ENCODE measurements around the gene RNF10. TPM values are rescaled to one million over a fixed set of nuclear protein-coding genes. Genes with fewer than 3 reads are reported as not detected.

RNF10 gene
- polyA plus RNA-seq, 1 of the 3 experiments (the other 2 are of a cell fraction) = 118 TPM

DNA sequence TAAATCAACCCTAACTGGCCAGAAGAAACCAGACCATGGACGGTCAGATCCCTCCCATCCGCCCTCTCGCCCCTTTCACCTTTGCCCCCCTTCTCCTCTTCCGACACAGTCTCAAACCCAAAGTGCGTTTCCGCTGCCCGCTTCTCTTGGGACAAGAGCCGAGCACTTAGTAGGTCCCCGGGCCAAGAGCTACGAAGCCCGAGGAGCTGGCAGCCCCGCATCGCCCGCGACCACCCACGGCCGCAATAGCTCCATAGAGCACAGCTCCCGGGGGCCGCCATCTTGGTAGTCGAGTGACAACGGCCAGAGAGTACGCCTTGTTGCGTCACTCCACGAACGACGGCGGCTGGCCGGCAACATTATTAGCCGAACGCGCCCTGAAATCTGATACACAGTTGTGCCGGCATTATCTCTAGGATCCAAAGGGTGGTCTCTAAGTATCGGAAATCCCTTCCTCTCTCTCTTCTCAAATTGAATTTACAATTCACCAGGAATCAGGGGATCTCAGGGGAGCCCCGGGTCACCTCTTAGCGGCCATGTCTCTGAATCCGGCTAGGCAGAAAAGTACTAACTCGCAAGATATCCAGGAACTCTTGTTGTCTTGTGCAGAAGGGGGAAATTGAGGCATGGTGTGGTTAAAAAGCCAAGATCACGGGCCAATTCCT, 5.2 kb upstream of the RNF10 start, which contains the start of gene COQ5 (continued):
- TF ChIP-seq, protein P1, sequence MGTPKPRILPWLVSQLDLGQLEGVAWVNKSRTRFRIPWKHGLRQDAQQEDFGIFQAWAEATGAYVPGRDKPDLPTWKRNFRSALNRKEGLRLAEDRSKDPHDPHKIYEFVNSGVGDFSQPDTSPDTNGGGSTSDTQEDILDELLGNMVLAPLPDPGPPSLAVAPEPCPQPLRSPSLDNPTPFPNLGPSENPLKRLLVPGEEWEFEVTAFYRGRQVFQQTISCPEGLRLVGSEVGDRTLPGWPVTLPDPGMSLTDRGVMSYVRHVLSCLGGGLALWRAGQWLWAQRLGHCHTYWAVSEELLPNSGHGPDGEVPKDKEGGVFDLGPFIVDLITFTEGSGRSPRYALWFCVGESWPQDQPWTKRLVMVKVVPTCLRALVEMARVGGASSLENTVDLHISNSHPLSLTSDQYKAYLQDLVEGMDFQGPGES (IDR thresholded peaks at IDR 0.05; ENCODE audit: low read depth, low read length) = no peak
- TF ChIP-seq CHD2 (IDR thresholded peaks at IDR 0.05; ENCODE audit: low read length, partially characterized antibody) (peak; percentile 69), FOXJ3 (CRISPR knock-in tag; IDR thresholded peaks at IDR 0.05) (peak; percentile 66), NRF1 (IDR thresholded peaks at IDR 0.05; ENCODE audit: low read depth, low read length) (no peak), RXRA (IDR thresholded peaks at IDR 0.05; ENCODE audit: borderline replicate concordance, low read depth) (no peak), EZH2phosphoT487 (IDR thresholded peaks at IDR 0.05; ENCODE audit: borderline replicate concordance, low read depth) (no peak), POLR2AphosphoS5 (IDR thresholded peaks at IDR 0.05; ENCODE audit: low read depth, low read length) (peak; percentile 86), TCF12 (IDR thresholded peaks at IDR 0.05) (no peak), FOSL2 (IDR thresholded peaks at IDR 0.05; ENCODE audit: borderline replicate concordance, low read depth) (no peak), MXI1 (IDR thresholded peaks at IDR 0.05; ENCODE audit: low read depth, low read length) (peak; percentile 71), FOXM1 (IDR thresholded peaks at IDR 0.05; ENCODE audit: low read depth) (no peak)
- TF ChIP-seq, protein P2, sequence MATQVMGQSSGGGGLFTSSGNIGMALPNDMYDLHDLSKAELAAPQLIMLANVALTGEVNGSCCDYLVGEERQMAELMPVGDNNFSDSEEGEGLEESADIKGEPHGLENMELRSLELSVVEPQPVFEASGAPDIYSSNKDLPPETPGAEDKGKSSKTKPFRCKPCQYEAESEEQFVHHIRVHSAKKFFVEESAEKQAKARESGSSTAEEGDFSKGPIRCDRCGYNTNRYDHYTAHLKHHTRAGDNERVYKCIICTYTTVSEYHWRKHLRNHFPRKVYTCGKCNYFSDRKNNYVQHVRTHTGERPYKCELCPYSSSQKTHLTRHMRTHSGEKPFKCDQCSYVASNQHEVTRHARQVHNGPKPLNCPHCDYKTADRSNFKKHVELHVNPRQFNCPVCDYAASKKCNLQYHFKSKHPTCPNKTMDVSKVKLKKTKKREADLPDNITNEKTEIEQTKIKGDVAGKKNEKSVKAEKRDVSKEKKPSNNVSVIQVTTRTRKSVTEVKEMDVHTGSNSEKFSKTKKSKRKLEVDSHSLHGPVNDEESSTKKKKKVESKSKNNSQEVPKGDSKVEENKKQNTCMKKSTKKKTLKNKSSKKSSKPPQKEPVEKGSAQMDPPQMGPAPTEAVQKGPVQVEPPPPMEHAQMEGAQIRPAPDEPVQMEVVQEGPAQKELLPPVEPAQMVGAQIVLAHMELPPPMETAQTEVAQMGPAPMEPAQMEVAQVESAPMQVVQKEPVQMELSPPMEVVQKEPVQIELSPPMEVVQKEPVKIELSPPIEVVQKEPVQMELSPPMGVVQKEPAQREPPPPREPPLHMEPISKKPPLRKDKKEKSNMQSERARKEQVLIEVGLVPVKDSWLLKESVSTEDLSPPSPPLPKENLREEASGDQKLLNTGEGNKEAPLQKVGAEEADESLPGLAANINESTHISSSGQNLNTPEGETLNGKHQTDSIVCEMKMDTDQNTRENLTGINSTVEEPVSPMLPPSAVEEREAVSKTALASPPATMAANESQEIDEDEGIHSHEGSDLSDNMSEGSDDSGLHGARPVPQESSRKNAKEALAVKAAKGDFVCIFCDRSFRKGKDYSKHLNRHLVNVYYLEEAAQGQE (IDR thresholded peaks at IDR 0.05; ENCODE audit: low read depth, low read length) = peak; percentile 76; the same call in 1 of the 2 replicates
- TF ChIP-seq, protein P3, sequence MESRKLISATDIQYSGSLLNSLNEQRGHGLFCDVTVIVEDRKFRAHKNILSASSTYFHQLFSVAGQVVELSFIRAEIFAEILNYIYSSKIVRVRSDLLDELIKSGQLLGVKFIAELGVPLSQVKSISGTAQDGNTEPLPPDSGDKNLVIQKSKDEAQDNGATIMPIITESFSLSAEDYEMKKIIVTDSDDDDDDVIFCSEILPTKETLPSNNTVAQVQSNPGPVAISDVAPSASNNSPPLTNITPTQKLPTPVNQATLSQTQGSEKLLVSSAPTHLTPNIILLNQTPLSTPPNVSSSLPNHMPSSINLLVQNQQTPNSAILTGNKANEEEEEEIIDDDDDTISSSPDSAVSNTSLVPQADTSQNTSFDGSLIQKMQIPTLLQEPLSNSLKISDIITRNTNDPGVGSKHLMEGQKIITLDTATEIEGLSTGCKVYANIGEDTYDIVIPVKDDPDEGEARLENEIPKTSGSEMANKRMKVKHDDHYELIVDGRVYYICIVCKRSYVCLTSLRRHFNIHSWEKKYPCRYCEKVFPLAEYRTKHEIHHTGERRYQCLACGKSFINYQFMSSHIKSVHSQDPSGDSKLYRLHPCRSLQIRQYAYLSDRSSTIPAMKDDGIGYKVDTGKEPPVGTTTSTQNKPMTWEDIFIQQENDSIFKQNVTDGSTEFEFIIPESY (IDR thresholded peaks at IDR 0.05; ENCODE audit: borderline replicate concordance, low read depth) = no peak

All from SK-N-SH (cell line).